SK-N-SH (cell line): ENCODE measurements around the gene FLVCR1. TPM values are rescaled to one million over a fixed set of nuclear protein-coding genes. Genes with fewer than 3 reads are reported as not detected.

Experiments used
- CTCF ChIA-PET: fragments of 300-600, 350-600 bp; formaldehyde crosslinking; extraction: SDS; loops from one replicate; lab custom pipeline; 2021; lab: Yijun Ruan, JAX
- POLR2A ChIA-PET: fragments of 350-600 bp; sonication (Branson Sonifier 250); formaldehyde crosslinking; extraction: SDS; loops from one replicate; lab custom pipeline; 2020; ENCODE audit warnings: antibody characterized with exemption, inconsistent platforms; lab: Yijun Ruan, JAX
- DNase-seq: peaks from one replicate; pipeline ENCODE4 v3.0.0; 2012
- H2AFZ ChIP-seq: fragments of 200-600 bp; sonication (generic); 2 replicates; pipeline ENCODE4 v1.8.1; 2016; ENCODE audit warnings: antibody characterized with exemption, mild to moderate bottlenecking, low read depth
- H3F3A ChIP-seq: fragments of 200-600 bp; sonication (generic); replicated peaks from 2 replicates; pipeline ENCODE3; 2016; ENCODE audit warnings: antibody characterized with exemption, mild to moderate bottlenecking; ENCODE audit not compliant: insufficient read depth
- H3K27ac ChIP-seq, 2 experiments: fragments of 200-500 bp in 1 of 2; fragments of 200-600 bp in 1 of 2; sonication (Bioruptor generic) in 1 of 2; sonication (generic), shearing (Covaris generic) in 1 of 2; 2 replicates each; pipeline versions ENCODE4 v1.5.1 to v1.6.1; 2014 to 2016; ENCODE audit warnings: low read depth in 2 of 2, inconsistent platforms in 1 of 2, low read length in 1 of 2, mild to moderate bottlenecking in 1 of 2, mixed read lengths in 1 of 2
- H3K27me3 ChIP-seq: fragments of 200-600 bp; sonication (generic), shearing (Covaris generic); 2 replicates; pipeline ENCODE4 v1.6.1; 2016; ENCODE audit warnings: mixed run types; ENCODE audit not compliant: insufficient read depth
- H3K36me3 ChIP-seq, 2 experiments: fragments of 200-500 bp in 1 of 2; fragments of 200-600 bp in 1 of 2; sonication (Bioruptor generic) in 1 of 2; sonication (generic) in 1 of 2; replicated peaks in 1 of 2; 2 replicates each; pipeline versions ENCODE3 to v1.5.1; 2014 to 2016; ENCODE audit warnings: low read length in 1 of 2, mild to moderate bottlenecking in 1 of 2; ENCODE audit not compliant: insufficient read depth in 2 of 2, control insufficient read depth in 1 of 2
- H3K4me1 ChIP-seq, 2 experiments: fragments of 200-500 bp in 1 of 2; fragments of 200-600 bp in 1 of 2; sonication (Bioruptor generic) in 1 of 2; sonication (generic), shearing (Covaris generic) in 1 of 2; 2 replicates each; pipeline versions ENCODE4 v1.5.1 to v1.6.1; 2014 to 2016; ENCODE audit warnings: low read depth in 1 of 2, low read length in 1 of 2, mixed run types in 1 of 2; ENCODE audit not compliant: insufficient read depth in 2 of 2, control insufficient read depth in 1 of 2
- H3K4me2 ChIP-seq: fragments of 200-600 bp; sonication (generic), shearing (Covaris generic); 2 replicates; pipeline ENCODE4 v1.6.1; 2017; ENCODE audit warnings: mixed run types
- H3K4me3 ChIP-seq, 2 experiments: fragments of 200-500 bp in 1 of 2; fragments of 200-600 bp in 1 of 2; sonication (Bioruptor generic) in 1 of 2; sonication (generic), shearing (Covaris generic) in 1 of 2; 2 replicates each; pipeline versions ENCODE4 v1.5.1 to v1.8.1; 2014 to 2016; ENCODE audit warnings: low read depth in 2 of 2, inconsistent platforms in 1 of 2, low read length in 1 of 2, mild to moderate bottlenecking in 1 of 2, mixed read lengths in 1 of 2, moderate library complexity in 1 of 2
- H3K79me2 ChIP-seq: fragments of 200-600 bp; sonication (generic); 2 replicates; pipeline ENCODE4 v1.8.1; 2017; ENCODE audit warnings: mild to moderate bottlenecking; ENCODE audit not compliant: insufficient read depth
- H3K9ac ChIP-seq: fragments of 200-600 bp; sonication (generic); 2 replicates; pipeline ENCODE4 v1.6.1; 2017; ENCODE audit warnings: mixed run types
- H3K9me2 ChIP-seq: fragments of 200-600 bp; sonication (generic); 2 replicates; pipeline ENCODE4 v1.6.1; 2017; ENCODE audit warnings: mixed run types
- H3K9me3 ChIP-seq: fragments of 200-600 bp; sonication (generic); 2 replicates; pipeline ENCODE4 v1.6.1; 2017; ENCODE audit warnings: mixed run types, mild to moderate bottlenecking, moderate library complexity
- H4K20me1 ChIP-seq: fragments of 200-600 bp; sonication (generic); 2 replicates; pipeline ENCODE4 v1.6.1; 2017; ENCODE audit warnings: mild to moderate bottlenecking, mixed run types; ENCODE audit not compliant: insufficient read depth
- CHD2 ChIP-seq: fragments of 150-350 bp; IDR thresholded peaks from 2 replicates; pipeline ENCODE4 v1.6.1; 2018; ENCODE audit warnings: low read length; ENCODE audit not compliant: partially characterized antibody
- ELF1 ChIP-seq: IDR thresholded peaks from 2 replicates; pipeline ENCODE4 v1.4.0; 2012
- FOXM1 ChIP-seq: IDR thresholded peaks from 2 replicates; pipeline ENCODE4 v1.4.0; 2012; ENCODE audit warnings: low read depth, mild to moderate bottlenecking
- GABPA ChIP-seq: IDR thresholded peaks from 2 replicates; pipeline ENCODE4 v1.4.0; 2012; ENCODE audit warnings: low read depth, mild to moderate bottlenecking
- MXI1 ChIP-seq: IDR thresholded peaks from 2 replicates; pipeline ENCODE4 v1.6.1; 2012; ENCODE audit warnings: mild to moderate bottlenecking, low read depth, low read length, improper control_type of control experiment
- POLR2AphosphoS5 ChIP-seq: IDR thresholded peaks from 2 replicates; pipeline ENCODE4 v1.6.1; 2012; ENCODE audit warnings: low read depth, low read length
- RAD21 ChIP-seq: IDR thresholded peaks from 2 replicates; pipeline ENCODE4 v1.6.1; 2012; ENCODE audit warnings: mild to moderate bottlenecking, low read length
- RFX5 ChIP-seq: IDR thresholded peaks from 2 replicates; pipeline ENCODE4 v1.6.1; 2012; ENCODE audit warnings: mild to moderate bottlenecking, improper control_type of control experiment, low read length
- SIN3A ChIP-seq: IDR thresholded peaks from 2 replicates; pipeline ENCODE4 v1.6.1; 2012; ENCODE audit warnings: low read depth, mild to moderate bottlenecking, low read length, moderate library complexity, borderline replicate concordance
- SMC3 ChIP-seq: IDR thresholded peaks from 2 replicates; pipeline ENCODE4 v1.6.1; 2012; ENCODE audit warnings: low read depth, low read length, improper control_type of control experiment
- TAF1 ChIP-seq: IDR thresholded peaks from 2 replicates; pipeline ENCODE4 v1.6.1; 2012; ENCODE audit warnings: low read depth, mild to moderate bottlenecking, low read length, moderate library complexity, borderline replicate concordance
- TCF12 ChIP-seq: IDR thresholded peaks from 2 replicates; pipeline ENCODE4 v1.4.0; 2012
- YY1 ChIP-seq: IDR thresholded peaks from 2 replicates; pipeline ENCODE4 v1.4.0; 2012; ENCODE audit warnings: low read depth, mild to moderate bottlenecking
- WGBS: methylation state at CpG from one replicate; pipeline ENCODE4 v1.1.6; 2017; ENCODE audit warnings: low lambda C conversion rate; 5-methylcytosine and 5-hydroxymethylcytosine counted together
- polyA plus RNA-seq, 3 experiments: library from polyadenylated mRNA; depleted of rRNA; stranded (reverse); fragments of >200 nt; gene quantifications; 2 replicates each; pipeline ENCODE4 v1.2.3, GENCODE V29; 2012
- TF ChIP-seq, protein P1 (sequence below): IDR thresholded peaks from 2 replicates; pipeline ENCODE4; 2012
- TF ChIP-seq, protein P2 (sequence below): IDR thresholded peaks from 2 replicates; pipeline ENCODE4 v1.4.0; 2012; ENCODE audit warnings: low read depth, borderline replicate concordance
- TF ChIP-seq, protein P3 (sequence below): IDR thresholded peaks from 2 replicates; pipeline ENCODE4 v1.4.0; 2012; ENCODE audit warnings: low read depth

Gene FLVCR1
- polyA plus RNA-seq (2012; rRNA removed), result 1.7 and 2.5 TPM in 2 replicates
- 1.9 and 2.1 TPM in 2 replicates for polyA plus RNA-seq (2012; cell fraction: cytosol; rRNA removed)
- 4.4 and 7.7 TPM in 2 replicates for polyA plus RNA-seq (2012; cell fraction: nucleus; rRNA removed)

DNA sequence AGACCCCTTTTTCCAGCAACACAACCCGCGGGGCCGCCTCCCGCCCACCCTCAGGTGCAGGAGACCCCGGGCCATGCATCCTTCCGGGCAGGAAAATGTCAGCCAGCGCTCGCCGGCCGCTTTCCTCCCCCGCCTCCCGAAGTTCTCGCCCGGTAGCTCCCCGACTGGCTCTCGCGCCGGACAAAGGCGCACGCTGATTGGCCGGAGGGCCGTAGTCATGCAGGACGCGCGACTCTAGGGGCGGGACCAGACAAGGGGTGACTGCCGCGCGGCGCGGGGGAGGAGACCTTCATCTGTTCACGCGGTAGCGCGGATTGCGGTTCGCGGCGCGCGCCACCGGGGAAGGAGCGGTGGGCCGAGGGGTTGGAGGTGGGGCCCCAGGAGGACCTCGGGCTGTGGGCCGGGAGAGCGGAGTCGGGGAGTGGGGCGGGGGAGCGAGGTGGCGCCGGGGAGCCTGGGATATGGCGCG is at the start of gene FLVCR1:
TSS of gene FLVCR1 (plus strand) at position 284 of the 469 bp plus-strand sequence. CDS start at position 462, 178 bp downstream.
- TF ChIP-seq ELF1 (no peak), POLR2AphosphoS5 (peak; percentile 54; the same call in 1 of the 2 replicates), TAF1 (peak; percentile 72; the same call in 1 of the 2 replicates), SMC3 (no peak), YY1 (peak; percentile 63; the same call in 1 of the 2 replicates), RAD21 (no peak), TCF12 (0 out of 2 replicates have a peak, but pooled peaks have one; percentile 3), RFX5 (peak; percentile 71; the same call in 1 of the 2 replicates), CHD2 (peak; percentile 86), MXI1 (peak; percentile 74; the same call in 1 of the 2 replicates), GABPA (peak; percentile 36; the same call in 1 of the 2 replicates), FOXM1 (no peak), SIN3A (peak; percentile 11; the same call in 1 of the 2 replicates)
- TF ChIP-seq, protein P1, sequence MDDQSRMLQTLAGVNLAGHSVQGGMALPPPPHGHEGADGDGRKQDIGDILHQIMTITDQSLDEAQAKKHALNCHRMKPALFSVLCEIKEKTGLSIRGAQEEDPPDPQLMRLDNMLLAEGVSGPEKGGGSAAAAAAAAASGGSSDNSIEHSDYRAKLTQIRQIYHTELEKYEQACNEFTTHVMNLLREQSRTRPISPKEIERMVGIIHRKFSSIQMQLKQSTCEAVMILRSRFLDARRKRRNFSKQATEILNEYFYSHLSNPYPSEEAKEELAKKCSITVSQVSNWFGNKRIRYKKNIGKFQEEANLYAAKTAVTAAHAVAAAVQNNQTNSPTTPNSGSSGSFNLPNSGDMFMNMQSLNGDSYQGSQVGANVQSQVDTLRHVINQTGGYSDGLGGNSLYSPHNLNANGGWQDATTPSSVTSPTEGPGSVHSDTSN, result peak; percentile 4; the same call in 1 of the 2 replicates
- TF ChIP-seq, protein P2, sequence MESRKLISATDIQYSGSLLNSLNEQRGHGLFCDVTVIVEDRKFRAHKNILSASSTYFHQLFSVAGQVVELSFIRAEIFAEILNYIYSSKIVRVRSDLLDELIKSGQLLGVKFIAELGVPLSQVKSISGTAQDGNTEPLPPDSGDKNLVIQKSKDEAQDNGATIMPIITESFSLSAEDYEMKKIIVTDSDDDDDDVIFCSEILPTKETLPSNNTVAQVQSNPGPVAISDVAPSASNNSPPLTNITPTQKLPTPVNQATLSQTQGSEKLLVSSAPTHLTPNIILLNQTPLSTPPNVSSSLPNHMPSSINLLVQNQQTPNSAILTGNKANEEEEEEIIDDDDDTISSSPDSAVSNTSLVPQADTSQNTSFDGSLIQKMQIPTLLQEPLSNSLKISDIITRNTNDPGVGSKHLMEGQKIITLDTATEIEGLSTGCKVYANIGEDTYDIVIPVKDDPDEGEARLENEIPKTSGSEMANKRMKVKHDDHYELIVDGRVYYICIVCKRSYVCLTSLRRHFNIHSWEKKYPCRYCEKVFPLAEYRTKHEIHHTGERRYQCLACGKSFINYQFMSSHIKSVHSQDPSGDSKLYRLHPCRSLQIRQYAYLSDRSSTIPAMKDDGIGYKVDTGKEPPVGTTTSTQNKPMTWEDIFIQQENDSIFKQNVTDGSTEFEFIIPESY, result peak; percentile 82; the same call in 1 of the 2 replicates
- TF ChIP-seq, protein P3, sequence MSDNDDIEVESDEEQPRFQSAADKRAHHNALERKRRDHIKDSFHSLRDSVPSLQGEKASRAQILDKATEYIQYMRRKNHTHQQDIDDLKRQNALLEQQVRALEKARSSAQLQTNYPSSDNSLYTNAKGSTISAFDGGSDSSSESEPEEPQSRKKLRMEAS, result peak; percentile 37; the same call in 1 of the 2 replicates
- Histone ChIP-seq H3K27me3 (no peaks in the 10 kb centered on the region), H3K79me2 (peaks cover 54% of the 10 kb centered on the region), H3K9me3 (no peaks in the 10 kb centered on the region), H3K4me1 (peaks cover 0 to 18% of the 10 kb centered on the region in 2 experiments; a peak in 2 of 4 replicates), H4K20me1 (no peaks in the 10 kb centered on the region), H3K27ac (peak within 1 kb of the TSS; percentile 75 to 88), H3K36me3 (peaks cover 4 to 8% of the 10 kb centered on the region in 2 experiments), H3K4me2 (peak within 1 kb of the TSS; percentile 95), H2AFZ (peak within 1 kb of the TSS; percentile 97), H3K9ac (peak within 1 kb of the TSS; percentile 72), H3F3A (peaks cover 8% of the 10 kb centered on the region), H3K4me3 (peak within 1 kb of the TSS; percentile 78 to 80), H3K9me2 (no peaks in the 10 kb centered on the region)
- DNase-seq, result peak; percentile 97
- ChIA-PET POLR2A (interaction anchor here (1.0 to 1.1 kb wide), 6 partner anchors 16 to 299 kb away, joined by 3 to 6 read pairs (median 3); partner anchors contain the start of genes ATF3, NSL1 and TATDN3), CTCF (interaction anchor here (0.6 to 2.4 kb wide), 8 partner anchors 10 to 402 kb away, joined by 3 to 7 read pairs (median 3); partner anchors contain the start of genes NSL1 and SPATA45)
- 1% methylated on average over 19 of the region's 54 CpGs for WGBS
